Natural killer cell (primary cell): Measurements from ENCODE around the gene RTL5. TPM values are rescaled to one million over a fixed set of nuclear protein-coding genes. Genes with fewer than 3 reads are reported as not detected.

Source experiments
- ATAC-seq, 3 donors: fragments of 150-1000 bp in 2 of 3; fragments of 200-7000 bp in 1 of 3; cut with Tn5 transposase; 1 replicate in 1 of 3; 2 replicates in 2 of 3; pipeline ENCODE4 v1.10.0; 2021; ENCODE audit warnings: mild to moderate bottlenecking in 2 of 3, moderate library complexity in 2 of 3
- DNase-seq, 2 donors: peaks; one replicate each; pipeline versions ENCODE4 v3.0.0 to v3.0.0-alpha.2; 2013 to 2021; ENCODE audit warnings: mixed read lengths in 1 of 2
- H3K27ac ChIP-seq: one replicate; pipeline ENCODE4 v1.5.1; 2013; ENCODE audit warnings: mild to moderate bottlenecking, low read length
- H3K27me3 ChIP-seq: one replicate; pipeline ENCODE4 v1.6.1; 2013; ENCODE audit warnings: low read length; ENCODE audit not compliant: control insufficient read depth, insufficient read depth
- H3K36me3 ChIP-seq: one replicate; pipeline ENCODE4 v1.6.1; 2013; ENCODE audit warnings: low read length; ENCODE audit not compliant: control insufficient read depth, insufficient read depth
- H3K4me1 ChIP-seq: one replicate; pipeline ENCODE4 v1.6.1; 2013; ENCODE audit warnings: low read length; ENCODE audit not compliant: control insufficient read depth, insufficient read depth
- H3K4me3 ChIP-seq: one replicate; pipeline ENCODE4 v1.5.1; 2013; ENCODE audit warnings: low read length
- H3K9me3 ChIP-seq: one replicate; pipeline ENCODE4 v1.6.1; 2013; ENCODE audit warnings: low read length; ENCODE audit not compliant: control insufficient read depth, insufficient read depth
- H3K27ac Mint-ChIP-seq, 2 donors: one replicate each; pipeline ENCODE4 v1.8.0; 2022; ENCODE audit warnings: mild to moderate bottlenecking in 2 of 2, mixed read lengths in 2 of 2, moderate library complexity in 1 of 2
- H3K27me3 Mint-ChIP-seq, 2 donors: one replicate each; pipeline ENCODE4 v1.8.0; 2022; ENCODE audit warnings: low read depth in 2 of 2, mixed read lengths in 2 of 2
- H3K36me3 Mint-ChIP-seq: one replicate; pipeline ENCODE4 v1.8.0; 2022; ENCODE audit warnings: mixed read lengths
- H3K4me1 Mint-ChIP-seq, 2 donors: one replicate each; pipeline ENCODE4 v1.8.0; 2022; ENCODE audit warnings: mixed read lengths in 2 of 2
- H3K4me3 Mint-ChIP-seq: one replicate; pipeline ENCODE4 v1.8.0; 2022; ENCODE audit warnings: mild to moderate bottlenecking, moderate library complexity, mixed read lengths
- H3K9me3 Mint-ChIP-seq, 2 donors: one replicate each; pipeline ENCODE4 v1.8.0; 2022; ENCODE audit warnings: mixed read lengths in 2 of 2
- CTCF ChIP-seq: fragments of 200-600 bp; IDR thresholded peaks from one replicate; pipeline ENCODE4 v1.8.0; 2022; ENCODE audit warnings: antibody characterized with exemption
- WGBS: methylation state at CpG from one replicate; pipeline ENCODE4 v1.1.7; 2013; ENCODE audit warnings: missing lambda C conversion rate; ENCODE audit not compliant: insufficient coverage; 5-methylcytosine and 5-hydroxymethylcytosine counted together
- intact Hi-C: fragments of 100-400 bp; cut with micrococcal nuclease; formaldehyde crosslinking; loops from one replicate; pipeline ENCODE4 v1.14.2; 2022
- total RNA-seq, 4 donors: library from RNA; stranded (reverse); fragments of 120-200 nt in 1 of 4; gene quantifications; one replicate each; pipeline versions ENCODE4 v1.2.3 to v1.2.4, GENCODE V29; 2013 to 2022

The RTL5 gene
- total RNA-seq, 3 donors from 2014 or later (not counting 1 experiment from before 2014, with no cell fraction given) = 1.3 to 1.8 (median 1.7) TPM

DNA sequence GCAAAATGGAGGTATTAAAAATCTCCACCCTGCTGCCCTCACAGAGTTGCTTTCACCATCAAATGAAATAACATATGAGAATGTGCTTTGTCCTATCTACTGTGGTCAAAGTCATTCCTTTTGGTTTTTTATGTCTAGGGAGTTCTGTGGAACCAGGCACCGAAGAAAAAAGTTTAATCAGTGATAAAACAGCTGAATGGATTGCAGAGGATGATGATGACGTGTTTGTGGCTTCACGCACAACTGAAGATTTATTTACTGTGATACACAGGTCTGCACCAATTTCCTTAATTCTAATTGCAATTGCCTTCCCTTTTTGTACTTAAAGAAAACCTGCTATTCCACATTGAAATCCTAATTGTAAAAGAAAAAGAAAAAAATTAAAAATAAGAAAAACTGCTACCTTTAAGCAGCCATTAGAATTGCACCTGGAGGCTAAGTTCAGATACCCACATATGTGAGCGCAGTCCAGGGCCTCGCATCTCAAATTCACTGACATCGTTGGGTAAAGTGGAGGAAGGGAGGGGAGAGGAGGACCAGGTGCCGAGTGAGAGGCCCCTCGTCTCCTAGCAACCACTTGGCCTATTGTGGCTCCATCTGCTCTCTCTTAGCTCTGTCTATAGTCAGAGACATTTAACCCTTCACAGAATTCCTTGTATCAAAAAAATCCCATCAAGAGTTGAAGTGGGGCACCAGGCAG is 10.5 kb upstream of the RTL5 start:
- 39% methylated on average over 3 of the region's 8 CpGs for whole genome bisulfite sequencing
- H3K27ac Mint-ChIP-seq = peak overlapping the region in 1 of 2 donors; percentile 41
- DNase-seq = no peak

DNA sequence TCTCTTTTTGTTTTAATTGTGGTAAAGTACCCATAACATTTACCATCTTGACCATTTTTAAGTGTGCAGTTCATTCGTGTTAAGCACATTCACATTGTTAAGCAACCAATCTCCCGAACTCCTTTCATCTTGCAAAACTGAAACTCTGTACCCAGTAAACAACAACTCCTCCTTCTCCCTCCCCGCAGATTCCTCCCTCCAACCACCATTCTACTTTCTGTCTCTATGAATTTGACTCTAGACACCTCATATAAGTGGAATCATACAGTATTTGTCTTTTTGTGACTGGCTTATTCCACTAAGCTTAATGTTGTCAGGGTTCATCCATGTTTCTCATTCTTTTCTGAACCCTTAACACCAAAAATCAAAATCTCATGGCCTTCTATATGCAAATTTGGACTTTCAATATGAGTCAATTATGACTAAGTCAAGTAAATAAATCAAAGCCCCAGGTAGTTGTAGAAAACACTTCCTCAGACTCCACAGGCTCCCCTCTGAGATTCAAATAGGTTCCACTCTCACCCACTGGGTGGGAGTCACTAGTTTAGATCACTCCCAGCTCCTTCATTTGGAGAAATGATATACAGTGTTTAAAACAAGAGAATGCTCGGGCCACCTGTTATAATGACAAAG is 9.8 kb upstream of the RTL5 start:
- peaks cover 0 to 17% of the 10 kb centered on the region in 2 donors for H3K27me3 Mint-ChIP-seq
- peaks cover 29% of the 10 kb centered on the region for H3K36me3 ChIP-seq
- 72% methylated on average over 3 of the region's 4 CpGs for WGBS
- H3K4me3 ChIP-seq = no peak overlapping the region
- H3K4me3 Mint-ChIP-seq = no peak overlapping the region
- peaks cover 6 to 14% of the 10 kb centered on the region in 2 donors for H3K4me1 Mint-ChIP-seq
- ATAC-seq (no peak), DNase-seq (no peak)
- TF ChIP-seq CTCF = no peak
- no peaks in the 10 kb centered on the region for H3K36me3 Mint-ChIP-seq
- no peak overlapping the region for H3K27ac Mint-ChIP-seq
- no peaks in the 10 kb centered on the region for H3K9me3 Mint-ChIP-seq
- no peaks in the 10 kb centered on the region for H3K9me3 ChIP-seq
- intact Hi-C loops = no loop called here
- no peak overlapping the region for H3K27ac ChIP-seq
- H3K27me3 ChIP-seq = no peaks in the 10 kb centered on the region
- peaks cover 10% of the 10 kb centered on the region for H3K4me1 ChIP-seq

More for the DNA sequence above, 10.5 kb upstream of the RTL5 start:
- peaks cover 6 to 14% of the 10 kb centered on the region in 2 donors for H3K4me1 Mint-ChIP-seq
- peaks cover 0 to 18% of the 10 kb centered on the region in 2 donors for H3K27me3 Mint-ChIP-seq
- no peaks in the 10 kb centered on the region for H3K36me3 Mint-ChIP-seq
- no peak overlapping the region for H3K4me3 ChIP-seq
- H3K9me3 Mint-ChIP-seq = no peaks in the 10 kb centered on the region
- H3K27me3 ChIP-seq = no peaks in the 10 kb centered on the region
- H3K4me3 Mint-ChIP-seq = no peak overlapping the region
- intact Hi-C loops = no loop called here
- no peak for TF ChIP-seq CTCF
- H3K4me1 ChIP-seq = peaks cover 10% of the 10 kb centered on the region
- H3K36me3 ChIP-seq = peaks cover 27% of the 10 kb centered on the region
- ATAC-seq = peak in 1 of 3 donors; percentile 21
- no peak overlapping the region for H3K27ac ChIP-seq
- H3K9me3 ChIP-seq = no peaks in the 10 kb centered on the region

GRCh38 chrX:72139538-72139937 is 7.8 kb upstream of the RTL5 start:
- H3K4me3 Mint-ChIP-seq = no peak overlapping the region
- ATAC-seq (no peak), DNase-seq (no peak)
- H3K36me3 ChIP-seq = peaks cover 31% of the 10 kb centered on the region
- H3K4me1 Mint-ChIP-seq = peaks cover 0 to 14% of the 10 kb centered on the region in 2 donors
- TF ChIP-seq CTCF = no peak
- H3K9me3 Mint-ChIP-seq = no peaks in the 10 kb centered on the region
- no peaks in the 10 kb centered on the region for H3K9me3 ChIP-seq
- 99% methylated on average over 8 of the region's 8 CpGs for WGBS
- peaks cover 4% of the 10 kb centered on the region for H3K4me1 ChIP-seq
- no peak overlapping the region for H3K27ac ChIP-seq
- no peak overlapping the region for H3K4me3 ChIP-seq
- H3K27ac Mint-ChIP-seq = no peak overlapping the region
- H3K27me3 Mint-ChIP-seq = peaks cover 0 to 17% of the 10 kb centered on the region in 2 donors
- intact Hi-C loops = no loop called here
- H3K36me3 Mint-ChIP-seq = no peaks in the 10 kb centered on the region
- no peaks in the 10 kb centered on the region for H3K27me3 ChIP-seq
